Forelimb muscle (tissue), 1 donor: ENCODE results near the gene NOP9. TPM values are rescaled to one million over a fixed set of nuclear protein-coding genes. Genes with fewer than 3 reads are reported as not detected.

ENCODE experiments used
- DNase-seq: peaks from one replicate; pipeline ENCODE4 v3.0.0-alpha.2; 2013; ENCODE audit warnings: low read depth
- polyA plus RNA-seq: library from polyadenylated mRNA; unstranded; fragments of 120-200 nt; gene quantifications from one replicate; pipeline ENCODE4 v1.2.1, GENCODE V29; 2013; ENCODE audit not compliant: insufficient read length

NOP9 gene
- polyA plus RNA-seq, 1 donor, result 21.1 TPM

- no peak for DNase-seq
Observed at GRCh38 chr14:24262821-24263733, 36.6 kb upstream of the NOP9 start, which contains the start of gene TGM1. TGM1 (minus strand) TSS chr14:24263177; CDS start chr14:24262352, 825 bp downstream.

GRCh38 chr14:24263848-24264247, 35.8 kb upstream of the NOP9 start:
- DNase-seq, result no peak

DNA sequence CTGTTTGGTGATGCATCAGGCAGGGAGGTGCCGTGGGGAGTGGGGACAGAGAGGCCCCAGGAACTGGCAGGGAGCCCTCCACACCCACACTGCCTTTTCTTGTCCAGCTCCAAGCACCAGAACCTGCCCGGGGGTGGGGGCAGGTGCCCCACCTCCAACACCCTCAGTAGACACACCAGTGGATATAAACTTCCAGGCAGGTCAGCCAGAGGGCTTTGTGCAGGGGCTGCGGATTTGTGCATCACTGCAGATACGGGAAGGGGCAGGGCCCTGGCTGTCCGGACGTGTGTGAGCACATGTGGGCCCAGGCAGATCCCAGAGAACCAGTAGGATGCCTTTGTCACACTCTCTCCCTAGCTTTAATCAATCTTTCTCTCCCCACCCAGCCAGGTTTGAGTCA, 35.4 kb upstream of the NOP9 start:
- DNase-seq, result no peak

DNA sequence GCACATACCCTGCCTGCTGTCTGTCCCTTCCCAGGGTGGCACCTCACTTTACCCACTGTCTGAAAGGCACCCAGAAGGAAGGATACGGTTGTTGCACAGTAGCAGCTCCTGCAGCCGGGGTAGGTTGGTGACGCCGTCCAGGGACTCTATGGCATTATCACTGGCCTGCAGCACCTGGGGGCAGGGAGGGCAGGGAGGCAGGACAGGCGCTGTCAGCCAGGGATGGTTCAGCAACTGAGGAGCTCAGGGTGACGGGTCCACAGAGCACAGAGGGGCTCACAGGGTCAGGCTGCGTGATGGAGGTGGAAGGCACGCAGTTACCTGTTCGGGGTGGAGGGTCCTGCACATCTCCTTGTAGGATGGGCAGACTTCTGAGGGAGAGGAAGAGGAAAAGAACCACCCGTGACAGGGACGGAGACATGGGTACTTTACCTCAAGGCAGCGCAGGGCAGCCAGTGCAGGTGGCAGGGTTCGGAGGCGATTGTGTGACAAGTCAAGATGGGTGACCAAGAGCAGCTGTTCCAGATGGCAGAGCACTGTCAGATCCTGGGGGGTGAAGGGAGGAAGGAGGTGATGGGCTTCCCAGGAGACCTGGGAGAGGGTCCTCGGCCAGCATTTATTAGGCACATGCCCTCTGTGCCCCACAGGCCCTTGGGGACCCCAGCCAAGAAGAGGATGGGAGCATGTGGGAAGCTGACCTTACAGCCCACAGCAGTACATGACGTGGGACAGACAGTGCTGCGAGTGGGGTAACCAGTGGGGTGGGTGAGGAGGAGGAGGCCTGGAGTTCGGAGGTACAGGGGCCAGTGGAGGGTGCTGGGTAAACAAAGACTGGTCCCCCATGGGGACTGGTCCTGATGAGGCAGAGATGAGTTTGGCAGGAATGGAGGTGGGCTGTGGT, 33.1 kb upstream of the NOP9 start:
- no peak for DNase-seq

- no peak for DNase-seq
Observed at GRCh38 chr14:24267516-24267915, 32.1 kb upstream of the NOP9 start.

DNA sequence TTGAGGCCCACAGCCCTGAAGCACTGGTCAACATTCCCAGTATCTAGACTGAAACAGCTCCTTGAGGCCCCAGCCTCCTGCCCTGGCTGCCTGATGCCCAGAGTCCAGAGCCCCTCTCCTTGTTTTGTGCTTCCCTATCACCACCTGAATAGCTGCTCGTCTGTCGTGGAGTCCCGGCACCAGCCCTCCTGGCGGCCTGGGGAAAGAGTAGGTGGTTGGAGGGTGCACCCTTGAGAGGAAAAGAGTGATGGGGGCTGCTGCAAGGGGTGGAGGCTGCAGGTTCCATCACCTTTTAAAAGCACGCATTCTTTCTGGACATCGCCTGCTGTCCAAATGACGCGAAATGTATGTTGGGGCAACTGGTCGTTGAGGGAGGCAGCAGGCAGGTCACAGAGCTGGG, 31.4 kb upstream of the NOP9 start:
- no peak for DNase-seq

- no peak for DNase-seq
Observed at GRCh38 chr14:24269368-24269767, 30.3 kb upstream of the NOP9 start.

GRCh38 chr14:24269910-24270536, 29.6 kb upstream of the NOP9 start:
- DNase-seq, result no peak

DNA sequence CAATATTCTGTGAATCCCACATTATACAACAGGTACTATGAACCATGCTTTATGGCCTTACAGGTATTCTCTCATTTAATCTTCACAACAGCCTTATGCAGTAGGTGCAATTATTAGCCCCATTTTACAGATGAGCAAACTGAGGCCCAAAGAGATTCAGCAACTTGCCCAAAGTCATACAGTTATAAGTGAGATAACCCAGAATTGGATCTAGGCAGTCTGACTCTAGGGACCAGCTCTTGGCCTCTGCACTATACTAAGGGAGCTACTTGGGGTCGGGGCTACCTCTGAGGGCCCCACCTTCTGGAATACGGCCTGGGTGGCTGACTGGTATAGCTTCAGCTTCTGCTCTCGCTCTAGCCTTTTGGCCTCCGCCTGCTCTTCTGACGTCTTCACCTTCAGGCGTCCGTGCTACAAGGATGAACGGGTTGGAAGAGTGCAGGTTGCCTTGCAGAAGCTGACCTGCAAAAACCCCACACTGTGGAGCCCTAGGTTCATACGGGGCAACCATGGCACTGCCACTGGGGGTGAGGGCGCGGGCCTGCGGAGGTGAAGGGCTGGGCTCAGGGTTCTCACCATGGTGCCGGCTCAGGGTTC, 29.0 kb upstream of the NOP9 start:
- DNase-seq, result no peak

DNA sequence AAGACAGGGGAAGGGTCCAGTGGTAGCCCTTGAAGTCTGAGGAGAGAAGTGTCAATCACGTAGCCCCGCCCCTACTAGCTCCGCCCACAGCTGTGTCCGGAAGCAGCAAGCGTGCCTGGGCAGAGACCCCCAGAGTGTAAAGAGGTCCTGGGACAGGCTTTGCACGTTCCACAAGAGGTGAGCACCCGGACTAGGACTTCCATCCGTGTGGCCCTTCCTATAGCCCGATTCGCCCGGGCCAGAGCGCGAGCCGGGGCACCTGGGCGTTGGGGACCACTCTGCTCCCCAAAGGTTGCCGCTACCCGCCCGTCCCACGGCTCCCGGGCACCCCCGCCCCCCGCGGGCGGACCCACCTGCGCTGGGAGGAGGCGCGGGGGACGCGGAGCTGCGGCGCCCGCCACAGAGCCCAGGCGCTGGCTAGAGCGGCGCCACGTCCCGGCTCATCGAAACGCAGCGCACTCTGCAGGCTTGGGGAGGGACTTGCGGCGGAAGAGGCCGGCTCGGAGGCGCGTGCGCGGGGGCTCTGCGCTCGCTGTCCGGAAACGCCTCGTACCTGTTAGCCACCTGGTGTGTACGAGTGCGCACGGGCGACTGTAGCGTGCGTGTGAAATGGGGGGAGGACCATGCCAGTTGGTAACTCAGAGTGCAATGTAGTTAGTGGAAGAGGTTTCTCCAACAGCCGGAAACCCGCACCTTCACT, 28.4 kb upstream of the NOP9 start, which contains the start of gene RABGGTA:
Gene RABGGTA (minus strand): TSS at position 464 of the 700 bp plus-strand sequence. CDS start 482 bp downstream, outside the sequence.
- peak; percentile 55 for DNase-seq

GRCh38 chr14:24271834-24272263, 27.8 kb upstream of the NOP9 start:
- DNase-seq, result no peak

GRCh38 chr14:24272467-24272866, 27.2 kb upstream of the NOP9 start:
- DNase-seq, result no peak

- no peak for DNase-seq
Observed at GRCh38 chr14:24273422-24273998, 26.1 kb upstream of the NOP9 start.

DNA sequence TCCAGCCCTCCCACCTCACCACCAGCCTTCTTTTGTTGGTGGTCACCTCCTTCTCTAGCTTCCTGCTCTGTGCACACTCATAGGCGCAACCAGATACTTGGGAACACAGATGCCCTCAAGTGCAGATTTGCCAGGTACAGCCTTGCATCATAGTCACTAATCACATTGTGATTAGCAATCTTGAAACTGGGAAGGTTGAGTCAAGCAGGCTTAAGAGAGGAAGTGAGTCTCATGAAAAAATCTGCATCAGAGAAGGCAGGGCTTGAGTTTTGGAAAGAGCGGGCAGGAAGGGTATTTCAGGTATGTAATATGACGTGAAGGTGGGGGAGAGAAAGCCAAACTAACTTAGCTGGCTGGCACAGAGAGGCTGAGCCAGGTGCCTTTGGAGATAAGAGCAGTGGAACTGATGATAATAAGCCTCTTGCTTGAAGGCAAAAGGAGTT, 25.5 kb upstream of the NOP9 start:
- DNase-seq, result no peak

DNA sequence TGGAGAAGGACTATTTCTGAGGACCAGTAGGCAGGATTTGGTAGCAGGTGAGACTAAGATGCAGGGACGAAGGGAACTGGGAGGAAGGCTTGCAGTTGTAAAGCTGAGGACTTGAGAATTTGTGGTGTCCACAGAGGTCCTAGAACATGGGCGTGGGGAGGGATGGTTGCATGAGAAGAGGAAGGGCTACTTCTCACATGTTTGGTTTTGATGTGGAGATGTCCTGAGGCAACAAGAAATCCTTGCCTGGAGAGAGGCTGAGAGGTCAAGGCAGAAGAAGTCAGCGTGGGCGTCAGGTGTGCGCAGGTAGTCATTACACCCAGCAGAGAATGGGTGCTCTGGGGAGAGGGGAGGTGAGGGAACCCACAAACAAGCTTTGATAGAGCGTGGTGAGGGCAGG, 22.6 kb upstream of the NOP9 start:
- no peak for DNase-seq

- no peak for DNase-seq
Observed at GRCh38 chr14:24277606-24278321, 21.9 kb upstream of the NOP9 start.

- no peak for DNase-seq
Observed at GRCh38 chr14:24278424-24278823, 21.2 kb upstream of the NOP9 start.

GRCh38 chr14:24279301-24280186, 20.1 kb upstream of the NOP9 start:
- no peak for DNase-seq
